ENCODE data around the gene ORMDL1.

- TF ChIP-seq CTCF (IDR thresholded peaks at IDR 0.05) (no peak), FOXK1 (CRISPR knock-in tag; IDR thresholded peaks at IDR 0.05) (no peak), GTF2I (CRISPR knock-in tag; conservative IDR thresholded peaks at IDR 0.05) (no peak), PREB (CRISPR knock-in tag; IDR thresholded peaks at IDR 0.05; ENCODE audit: borderline replicate concordance) (no peak), USF1 (CRISPR knock-in tag; IDR thresholded peaks at IDR 0.05) (no peak), ZNF121 (CRISPR knock-in tag; IDR thresholded peaks at IDR 0.05) (no peak), ZBTB43 (CRISPR knock-in tag; IDR thresholded peaks at IDR 0.05) (no peak), PRDM15 (CRISPR knock-in tag; IDR thresholded peaks at IDR 0.05) (no peak), ARID4B (CRISPR knock-in tag; IDR thresholded peaks at IDR 0.05; ENCODE audit: borderline replicate concordance) (no peak), TP53 (CRISPR knock-in tag; IDR thresholded peaks at IDR 0.05) (no peak), ZNF532 (CRISPR knock-in tag; IDR thresholded peaks at IDR 0.05; ENCODE audit: borderline replicate concordance) (no peak)
Observed at GRCh38 chr2:189799030-189799331, 14.8 kb upstream of the ORMDL1 start.

All from WTC11 (cell line).